RWPE2 (cell line): Measurements from ENCODE around the gene MINDY3.

Experiments
- ATAC-seq: fragments of 200-7000 bp; cut with Tn5 transposase; 3 replicates; pipeline ENCODE4 v1.9.1; 2021; ENCODE audit warnings: low read depth
- DNase-seq: peaks from one replicate; pipeline ENCODE4 v3.0.0-alpha.2; 2020; ENCODE audit warnings: low spot score
- H3K27ac ChIP-seq: fragments of 450-650 bp; 2 replicates; pipeline ENCODE4 v1.5.1; 2017; ENCODE audit warnings: mild to moderate bottlenecking; ENCODE audit not compliant: poor library complexity, severe bottlenecking
- H3K27me3 ChIP-seq: fragments of 250-450 bp; sonication (Bioruptor Pico); 2 replicates; pipeline ENCODE4 v1.5.1; 2021; ENCODE audit warnings: mild to moderate bottlenecking, moderate library complexity; ENCODE audit not compliant: insufficient read depth, poor library complexity, severe bottlenecking
- H3K36me3 ChIP-seq: fragments of 250-450 bp; sonication (Bioruptor Pico); 2 replicates; pipeline ENCODE4 v1.5.1; 2020; ENCODE audit warnings: low read depth, mild to moderate bottlenecking, moderate library complexity
- H3K4me1 ChIP-seq: fragments of 250-450 bp; sonication (Bioruptor Pico); 2 replicates; pipeline ENCODE4 v1.5.1; 2021; ENCODE audit warnings: mild to moderate bottlenecking, moderate library complexity; ENCODE audit not compliant: insufficient read depth, poor library complexity, severe bottlenecking
- H3K4me3 ChIP-seq: fragments of 250-450 bp; sonication (Bioruptor Pico); 2 replicates; pipeline ENCODE4 v1.5.1; 2021; ENCODE audit warnings: mild to moderate bottlenecking, moderate library complexity; ENCODE audit not compliant: severe bottlenecking
- H3K9me3 ChIP-seq: fragments of 250-450 bp; sonication (Bioruptor Pico); 2 replicates; pipeline ENCODE4 v1.5.1; 2021; ENCODE audit warnings: mild to moderate bottlenecking, moderate library complexity; ENCODE audit not compliant: severe bottlenecking
- CTCF ChIP-seq: fragments of 450-650 bp; IDR thresholded peaks from one replicate; pipeline ENCODE4 v1.5.1; 2017; ENCODE audit warnings: mild to moderate bottlenecking, moderate library complexity; ENCODE audit not compliant: poor library complexity, severe bottlenecking

Gene MINDY3

GRCh38 chr10:15809450-15809849 is 50.9 kb downstream of the MINDY3 start:
- no peaks in the 10 kb centered on the region for H3K9me3 ChIP-seq

GRCh38 chr10:15808204-15808797 is 52.0 kb downstream of the MINDY3 start:
- Histone ChIP-seq H3K4me1 (no peaks in the 10 kb centered on the region), H3K9me3 (no peaks in the 10 kb centered on the region), H3K4me3 (no peak overlapping the region), H3K27ac (no peak overlapping the region), H3K36me3 (0 out of 2 replicates have a peak, but pooled peaks cover 3% of the 10 kb centered on the region), H3K27me3 (no peaks in the 10 kb centered on the region)
- no peak for TF ChIP-seq CTCF
- no peak for ATAC-seq
- DNase-seq = no peak

More at GRCh38 chr10:15809450-15809849, 50.9 kb downstream of the MINDY3 start:
- Histone ChIP-seq H3K36me3 (peaks cover 3% of the 10 kb centered on the region; the same call in 1 of the 2 replicates), H3K4me3 (no peak overlapping the region), H3K27ac (no peak overlapping the region), H3K27me3 (no peaks in the 10 kb centered on the region), H3K4me1 (no peaks in the 10 kb centered on the region)
- no peak for TF ChIP-seq CTCF
- ATAC-seq (no peak), DNase-seq (no peak)

GRCh38 chr10:15805395-15806058 is 54.8 kb downstream of the MINDY3 start:
- Histone ChIP-seq H3K27ac (no peak overlapping the region), H3K4me3 (no peak overlapping the region), H3K9me3 (no peaks in the 10 kb centered on the region), H3K27me3 (no peaks in the 10 kb centered on the region), H3K36me3 (peaks cover 3% of the 10 kb centered on the region; the same call in 1 of the 2 replicates), H3K4me1 (no peaks in the 10 kb centered on the region)
- TF ChIP-seq CTCF = no peak
- DNase-seq (no peak), ATAC-seq (no peak)

GRCh38 chr10:15804109-15804508 is 56.2 kb downstream of the MINDY3 start:
- ATAC-seq (no peak), DNase-seq (no peak)
- H3K27me3 ChIP-seq = no peaks in the 10 kb centered on the region
- TF ChIP-seq CTCF = no peak
- peaks cover 4% of the 10 kb centered on the region; the same call in 1 of the 2 replicates for H3K36me3 ChIP-seq
- no peak overlapping the region for H3K4me3 ChIP-seq
- H3K4me1 ChIP-seq = no peaks in the 10 kb centered on the region
- H3K9me3 ChIP-seq = no peaks in the 10 kb centered on the region
- no peak overlapping the region for H3K27ac ChIP-seq
